Non-pigmented ciliary epithelial cell (primary cell): ENCODE measurements around the gene MICAL3.
"Not testable (repeated sequence)": the region's sequence is repeated elsewhere in the genome, so short reads cannot be mapped to it uniquely, and the experiment has no call there.

ENCODE experiments used
- DNase-seq: peaks from one replicate; pipeline ENCODE4 v3.0.0-alpha.2; 2010; ENCODE audit warnings: low read depth

The MICAL3 gene

DNA sequence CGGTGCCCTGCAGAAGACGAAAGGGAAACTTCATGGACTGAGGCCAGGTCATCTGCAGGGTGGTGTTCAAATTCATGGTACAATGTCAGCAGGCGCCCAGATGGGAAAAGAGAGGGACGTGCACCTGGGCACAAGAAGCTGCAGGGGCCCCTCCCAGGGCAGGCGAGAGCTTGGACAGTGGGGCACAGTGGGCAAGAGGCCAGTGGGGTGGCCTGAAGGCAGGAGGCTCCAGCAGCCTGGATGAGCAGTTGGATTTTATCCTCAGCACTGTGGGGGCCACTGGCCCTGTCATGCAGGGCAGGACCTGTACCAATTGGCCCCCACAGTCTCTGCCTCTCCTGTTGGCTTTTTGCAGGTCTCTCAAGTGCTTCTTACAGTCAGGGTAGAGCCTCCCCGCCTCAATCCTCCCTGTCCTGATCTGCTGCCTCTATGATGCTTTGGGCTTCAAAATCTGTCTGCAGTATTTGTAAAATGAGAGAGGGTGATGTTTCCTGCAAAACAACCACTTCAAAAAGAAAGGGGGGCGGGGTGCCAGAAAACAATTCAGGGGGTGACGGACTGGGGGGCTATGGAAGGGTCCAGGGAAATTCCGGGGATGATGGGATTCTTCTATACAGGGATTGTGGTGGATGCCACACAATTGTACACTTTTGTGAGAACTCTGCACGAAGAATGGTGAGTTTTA, 248.4 kb downstream of the MICAL3 start:
- DNase-seq, result no peak

DNA sequence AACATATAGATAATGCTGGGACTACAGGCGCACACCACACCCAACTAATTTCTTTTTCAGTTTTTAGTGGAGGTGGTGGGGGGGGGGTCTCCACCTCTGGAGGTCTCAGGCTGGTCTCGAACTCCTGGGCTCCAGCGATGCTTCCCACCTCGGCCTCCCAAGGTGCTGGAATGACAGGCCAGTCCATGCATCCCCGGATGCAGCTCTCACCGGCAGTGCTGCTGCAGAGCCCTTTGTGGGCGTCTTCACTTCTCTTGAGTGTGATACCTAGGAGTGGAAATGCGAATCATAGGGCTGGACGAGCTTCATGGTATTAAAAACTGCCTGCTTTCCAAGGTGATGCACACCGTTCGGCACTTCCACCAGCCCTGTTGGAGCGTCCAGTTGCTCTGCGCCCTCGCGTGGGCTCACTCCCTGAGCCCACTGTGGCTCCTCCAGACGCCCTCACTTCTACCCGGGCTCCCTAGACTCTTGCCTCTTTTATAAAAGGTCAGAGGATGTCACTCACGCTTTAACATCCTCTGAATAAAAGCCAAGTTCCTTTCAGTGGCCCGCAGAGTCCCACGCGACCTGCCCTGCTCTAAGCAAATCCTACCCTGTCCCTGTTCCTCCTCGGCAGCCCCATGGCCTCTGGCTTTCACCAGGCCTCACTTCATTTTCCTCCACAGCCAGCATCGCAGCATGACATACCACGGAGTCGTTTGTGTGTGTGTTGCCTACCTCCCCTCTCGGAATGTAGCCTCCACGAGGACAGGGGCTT, 249.3 kb downstream of the MICAL3 start:
- no peak for DNase-seq

DNA sequence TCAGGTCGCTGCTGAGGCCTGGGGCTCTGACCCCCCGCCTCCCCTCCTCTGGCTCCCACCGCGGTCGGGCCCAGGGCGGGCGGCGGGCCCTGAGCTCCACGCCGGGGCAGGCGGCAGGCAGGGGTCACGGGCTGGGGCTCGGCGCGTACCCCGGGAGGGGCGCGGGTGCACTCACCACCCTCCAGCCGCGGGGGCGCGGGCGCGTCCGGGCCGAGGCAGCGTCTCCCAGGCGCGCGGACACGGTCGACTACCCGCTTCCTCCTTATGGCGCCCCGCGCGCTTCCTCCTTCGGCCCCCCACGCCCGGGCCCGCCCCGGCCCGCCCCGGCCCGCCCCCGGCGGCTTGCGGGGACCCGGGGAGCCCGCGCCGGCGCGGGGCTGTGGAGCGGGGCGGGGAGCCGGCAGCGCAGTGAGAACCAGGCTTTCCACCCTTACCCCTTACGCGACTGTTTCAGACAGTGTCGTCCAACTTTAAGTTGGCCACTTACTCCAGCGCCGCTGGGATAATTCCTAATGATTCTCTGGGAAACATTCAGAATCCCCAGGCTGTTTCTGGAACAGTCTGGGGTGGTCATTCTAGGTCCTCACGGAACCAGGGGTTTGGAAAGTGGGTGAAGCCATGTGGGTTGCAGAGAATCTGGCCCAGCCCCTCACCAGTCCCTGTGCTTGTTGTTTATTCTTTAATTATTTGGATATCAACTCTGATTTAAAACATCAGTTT, 250.0 kb downstream of the MICAL3 start, which contains the start of gene BID:
BID (minus strand) TSS at position 264 of the 720 bp plus-strand sequence. CDS start 24,353 bp downstream, outside the sequence.
- DNase-seq, result no peak

DNA sequence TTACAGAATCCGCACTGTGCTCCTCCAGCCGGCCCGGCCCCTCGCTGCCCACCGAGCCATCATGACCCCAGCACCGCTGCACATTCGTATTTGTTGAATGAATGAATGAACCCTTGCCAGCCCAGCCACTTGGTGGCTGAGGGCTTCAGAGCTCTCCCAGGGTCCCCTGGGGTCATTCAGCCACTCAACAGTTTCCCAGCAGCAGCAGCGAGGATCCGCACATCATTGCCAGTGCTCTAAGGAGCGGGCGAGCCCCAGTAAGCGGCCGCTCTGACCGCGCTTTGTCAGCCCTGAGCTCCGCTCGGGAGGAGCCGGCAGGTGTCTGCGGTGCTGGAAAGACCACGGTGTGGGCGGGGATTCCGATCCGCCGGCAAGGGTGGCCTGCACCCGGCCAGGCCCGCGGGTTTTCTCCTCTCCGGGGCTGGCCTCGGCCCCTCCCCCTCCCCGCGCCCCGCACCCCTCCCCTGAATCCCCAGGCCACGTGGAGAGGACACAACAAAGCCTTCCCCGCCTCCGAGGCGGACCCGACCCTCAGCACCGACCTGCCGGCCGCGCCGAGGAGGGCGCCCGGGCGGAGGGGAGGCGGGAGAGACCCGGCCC, 250.7 kb downstream of the MICAL3 start:
- DNase-seq, result no peak

DNA sequence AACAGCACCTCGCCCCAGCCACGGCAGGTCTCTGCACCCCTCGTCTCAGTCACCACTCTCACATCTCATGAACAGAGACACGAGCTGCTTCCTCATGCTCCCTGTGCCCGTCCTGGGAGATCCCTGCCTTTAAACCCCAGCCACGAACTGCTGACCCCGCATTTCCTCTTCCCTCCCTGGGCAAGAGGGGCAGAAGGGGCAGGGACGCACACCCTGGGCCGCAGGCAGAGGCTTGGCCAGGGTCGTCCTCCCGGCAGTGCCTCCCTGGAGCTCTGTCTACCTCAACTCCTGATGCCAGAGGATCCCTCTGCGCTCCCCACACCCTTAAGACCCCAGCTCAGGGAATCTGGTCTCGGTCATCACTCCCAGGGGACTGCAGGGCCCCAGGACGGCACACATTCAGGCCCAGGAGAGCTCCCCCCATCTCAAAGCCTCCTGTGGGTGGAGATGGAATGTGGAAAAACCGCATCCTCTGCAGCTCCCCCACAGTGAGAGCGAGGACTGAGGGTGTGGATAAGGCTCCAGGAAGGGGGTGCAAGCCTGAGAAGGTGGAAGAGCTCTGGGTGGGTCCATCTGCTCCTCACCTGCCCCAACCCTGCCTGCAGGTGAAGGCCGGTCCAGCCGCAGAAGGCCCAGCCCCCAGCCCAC, 251.3 kb downstream of the MICAL3 start:
- DNase-seq, result no peak

DNA sequence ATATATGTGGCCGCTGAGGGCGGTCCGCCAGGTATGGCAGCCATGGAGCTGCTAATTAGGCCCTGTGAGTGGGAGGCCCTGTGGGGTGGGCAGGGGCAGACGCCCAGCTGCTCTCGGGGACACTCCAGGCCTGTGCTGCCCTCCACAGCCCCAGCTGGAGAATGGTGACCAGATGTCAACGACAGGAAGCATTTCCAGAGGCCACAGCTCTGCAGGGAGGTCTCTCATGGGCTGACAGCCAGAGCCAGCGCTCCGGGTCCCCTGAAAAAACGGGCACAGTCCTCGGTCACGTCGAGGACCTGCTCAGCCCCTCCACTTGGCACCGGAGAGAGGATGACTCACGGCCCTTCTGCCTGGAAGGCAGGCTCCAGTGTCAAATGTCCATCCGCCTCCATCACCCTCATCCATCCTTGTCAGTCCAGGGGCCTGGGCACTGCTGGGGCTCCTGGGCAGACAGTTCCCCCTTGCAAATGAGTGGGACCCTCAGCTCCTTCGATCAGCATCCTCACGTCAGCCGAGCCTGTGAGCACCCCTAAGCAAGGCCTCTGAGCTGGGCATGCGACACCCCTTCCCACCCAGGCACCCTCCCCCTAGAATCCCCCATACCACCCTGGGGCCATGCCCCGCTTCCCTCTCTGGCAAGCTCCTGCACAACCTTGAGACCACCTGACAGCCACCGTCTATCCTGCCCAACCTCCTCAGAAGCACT, 252.0 kb downstream of the MICAL3 start:
- DNase-seq, result no peak

DNA sequence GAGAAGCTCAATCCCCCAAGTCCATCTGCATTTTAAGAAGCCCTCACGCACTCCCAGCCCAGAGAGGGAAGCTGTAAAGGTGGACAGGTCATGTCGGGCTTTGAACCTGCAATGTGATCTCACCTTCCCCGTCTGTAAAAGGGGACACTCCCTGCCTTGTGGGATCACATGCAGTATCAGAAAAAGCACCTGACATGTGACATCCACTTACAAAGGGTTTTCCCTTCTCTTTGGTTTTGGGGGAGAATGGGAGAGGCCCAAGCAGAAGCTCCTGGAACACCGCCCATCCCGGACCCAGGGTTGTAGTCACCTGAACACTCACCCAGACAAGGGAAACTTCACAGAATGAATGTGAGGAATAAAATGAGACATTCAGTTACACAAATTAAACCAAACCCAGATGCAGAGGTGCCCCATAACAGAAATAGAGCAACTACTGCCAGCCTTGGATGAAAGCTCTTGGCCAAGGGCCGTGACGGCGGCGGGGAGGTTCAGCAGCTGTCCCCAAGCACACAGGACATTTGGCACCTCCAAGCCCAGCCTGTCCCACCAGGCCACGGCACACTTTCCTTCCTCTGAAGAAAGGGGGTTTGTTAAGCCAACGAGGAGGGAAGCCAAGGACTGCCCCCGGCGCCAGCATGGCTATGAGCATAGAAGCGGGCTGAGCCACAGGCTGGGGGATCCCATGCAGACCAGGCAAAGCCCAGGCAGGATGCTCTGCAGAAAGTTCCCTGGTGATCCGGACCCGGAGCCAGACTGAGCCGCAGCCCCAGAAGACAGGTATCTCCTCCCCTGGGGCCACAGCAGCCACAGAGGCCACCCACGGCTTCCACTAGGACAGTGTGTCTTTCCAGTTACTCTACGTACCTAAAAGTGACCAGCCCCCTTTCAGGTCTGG, 253.9 kb downstream of the MICAL3 start:
- DNase-seq, result no peak

DNA sequence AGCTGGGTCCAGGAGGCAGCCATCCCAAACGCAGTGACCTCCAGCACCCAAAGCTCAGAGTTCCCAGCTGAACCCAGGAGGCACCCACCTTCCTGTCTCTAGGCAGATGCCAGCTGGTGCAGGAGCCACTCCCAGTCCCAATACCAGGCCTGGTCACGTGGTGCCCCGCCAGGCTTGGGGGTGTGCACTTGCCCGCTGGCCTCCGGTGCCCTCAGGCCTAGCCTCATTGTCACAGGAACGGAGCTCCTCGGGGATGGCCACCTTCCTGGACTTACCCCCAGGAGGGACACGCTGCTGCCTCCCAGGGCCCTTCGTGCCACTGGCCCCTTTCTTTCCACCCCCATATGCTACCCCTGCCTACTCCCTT, 254.7 kb downstream of the MICAL3 start:
- DNase-seq, result no peak

DNA sequence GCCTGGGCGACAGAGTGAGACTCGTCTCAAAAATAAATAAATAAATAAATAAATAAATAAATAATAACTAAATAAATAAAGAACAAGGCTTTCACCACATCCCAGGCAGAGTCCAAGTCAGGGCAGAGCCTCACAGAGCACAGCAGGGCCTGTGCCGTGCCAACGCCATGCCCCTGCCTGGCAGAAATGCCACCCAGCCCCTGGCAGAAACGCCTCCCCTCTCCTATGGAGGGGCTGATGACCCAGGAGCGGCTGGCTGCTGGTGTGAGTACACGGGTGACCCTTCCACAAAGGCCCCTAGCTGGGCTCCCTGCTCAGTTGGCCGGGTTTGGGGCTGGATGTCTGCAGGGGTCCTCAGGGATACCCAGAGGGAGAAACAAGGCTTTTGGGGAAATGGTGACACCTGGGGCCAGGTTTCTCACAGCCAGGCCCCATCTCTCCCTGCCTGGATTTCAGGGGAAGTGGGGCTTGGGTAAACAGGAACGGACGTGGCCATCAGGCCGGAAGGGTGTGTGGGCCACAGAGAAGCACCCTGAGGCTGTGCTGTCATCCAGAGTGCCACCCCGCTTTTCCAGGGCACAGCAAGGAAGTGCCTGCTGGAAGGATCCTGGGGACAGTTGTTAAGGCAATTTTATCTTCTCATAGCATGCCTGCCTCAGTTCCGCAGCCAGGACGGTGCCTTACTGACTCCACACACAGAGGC, 255.2 kb downstream of the MICAL3 start:
- no peak for DNase-seq

DNA sequence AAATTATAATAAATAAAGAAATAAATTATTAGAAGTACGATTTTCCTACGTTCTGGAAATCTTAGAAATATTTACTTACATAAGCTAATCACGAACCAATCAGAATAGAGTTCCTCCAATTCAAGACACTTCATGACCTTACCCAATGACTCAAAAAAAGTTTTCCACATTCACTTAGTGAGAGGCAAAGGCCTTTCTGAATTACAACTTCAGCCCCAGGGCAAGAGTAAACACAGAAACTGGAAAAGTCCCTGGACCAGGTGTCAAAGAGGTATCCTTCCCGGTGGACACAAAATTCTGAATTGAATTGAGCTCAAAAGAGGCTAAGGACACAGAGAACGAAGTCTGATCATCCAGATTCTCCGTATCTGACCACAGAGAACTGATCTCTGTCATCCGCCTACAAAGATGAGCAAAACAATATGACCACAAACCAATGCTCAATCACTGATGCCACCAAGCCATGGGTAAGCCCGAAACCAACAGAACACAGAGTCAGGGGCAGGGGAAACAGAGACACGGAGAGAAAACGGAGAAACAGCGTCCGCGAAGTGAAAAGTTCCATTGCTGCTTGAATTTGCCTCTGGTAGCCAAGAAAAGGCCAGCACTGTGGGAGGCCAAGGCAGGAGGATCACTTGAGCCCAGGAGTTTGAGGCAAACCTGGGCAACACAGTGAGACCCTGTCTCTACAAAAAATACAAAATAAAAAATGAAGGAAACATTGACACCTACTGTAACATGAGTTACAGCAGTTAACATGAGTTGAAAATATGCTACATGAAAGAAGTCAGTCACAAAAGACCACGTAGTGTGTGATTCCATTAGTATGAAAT, 256.9 kb downstream of the MICAL3 start:
- DNase-seq, result no peak

DNA sequence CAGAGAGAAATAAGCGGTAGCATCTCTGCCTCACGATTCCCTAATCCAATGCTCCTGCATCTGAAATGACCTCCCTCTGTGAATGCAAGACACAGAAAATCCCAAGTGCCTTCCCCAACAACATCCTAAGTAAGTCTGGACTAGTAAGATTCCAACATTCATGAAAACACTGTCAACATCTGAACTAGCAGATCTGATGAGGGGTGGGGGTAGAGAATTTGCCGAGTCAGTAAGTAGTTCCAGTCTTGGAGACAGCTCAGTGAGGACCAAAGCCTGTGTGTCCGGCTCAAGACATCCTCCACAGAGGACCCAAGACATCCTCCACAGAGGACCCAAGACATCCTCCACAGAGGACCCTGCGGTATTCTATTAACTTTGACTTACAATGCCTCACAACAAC, 259.5 kb downstream of the MICAL3 start:
- not testable (repeated sequence) for DNase-seq

DNA sequence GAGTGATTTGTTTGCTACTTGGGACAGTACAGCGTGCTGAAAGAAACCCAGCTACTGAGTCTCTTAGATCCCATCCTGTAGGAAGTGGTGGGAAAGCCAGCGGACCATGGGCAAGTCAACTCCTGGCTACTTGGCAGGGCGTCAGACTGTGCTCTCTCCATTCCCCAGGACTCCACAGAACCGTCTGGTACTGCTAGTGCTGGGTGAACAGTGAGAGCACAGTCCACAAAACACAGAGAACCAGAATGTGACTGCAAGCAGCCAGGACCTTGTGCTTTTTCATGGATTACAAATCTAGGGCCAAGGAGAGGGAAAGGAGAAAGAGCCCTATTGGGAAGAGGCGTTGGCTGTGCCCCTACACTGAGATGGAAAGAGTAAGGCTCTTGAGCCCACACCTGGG, 260.3 kb downstream of the MICAL3 start:
- no peak for DNase-seq

DNA sequence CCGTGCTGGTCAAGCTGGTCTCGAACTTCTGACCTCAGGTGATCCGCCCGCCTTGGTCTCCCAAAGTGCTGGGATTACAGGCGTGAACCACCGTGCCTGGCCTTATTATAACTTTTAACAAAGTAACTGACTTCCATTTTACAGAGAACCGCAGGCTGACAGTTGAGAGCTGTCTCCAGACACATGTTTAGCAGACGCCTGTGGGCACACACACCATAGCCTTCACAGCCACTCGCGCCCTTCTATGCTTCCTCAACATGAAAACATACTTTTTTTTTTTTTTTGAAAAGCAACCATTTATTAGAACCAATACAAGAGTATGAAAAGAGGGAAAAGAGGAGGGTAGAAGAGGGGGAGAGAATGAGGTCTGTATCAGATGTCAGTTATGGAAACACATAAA, 260.9 kb downstream of the MICAL3 start:
- not testable (repeated sequence) for DNase-seq

DNA sequence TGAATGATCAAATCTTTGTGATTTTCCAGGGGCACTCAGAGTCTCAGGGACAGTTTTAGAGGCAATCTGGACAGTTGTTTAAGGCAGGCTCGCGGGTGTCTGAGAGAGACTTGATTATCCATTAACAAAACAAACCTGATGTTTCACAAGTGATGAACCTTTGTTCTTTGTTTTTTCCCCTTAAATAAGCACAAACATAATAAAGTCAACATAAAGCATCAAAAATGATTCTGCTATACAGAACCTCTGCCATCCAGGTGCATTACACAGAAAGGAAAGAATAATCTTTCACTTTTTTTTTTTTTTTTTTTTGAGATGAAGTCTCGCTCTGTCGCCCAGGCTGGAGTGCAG, 263.2 kb downstream of the MICAL3 start:
- DNase-seq, result no peak

DNA sequence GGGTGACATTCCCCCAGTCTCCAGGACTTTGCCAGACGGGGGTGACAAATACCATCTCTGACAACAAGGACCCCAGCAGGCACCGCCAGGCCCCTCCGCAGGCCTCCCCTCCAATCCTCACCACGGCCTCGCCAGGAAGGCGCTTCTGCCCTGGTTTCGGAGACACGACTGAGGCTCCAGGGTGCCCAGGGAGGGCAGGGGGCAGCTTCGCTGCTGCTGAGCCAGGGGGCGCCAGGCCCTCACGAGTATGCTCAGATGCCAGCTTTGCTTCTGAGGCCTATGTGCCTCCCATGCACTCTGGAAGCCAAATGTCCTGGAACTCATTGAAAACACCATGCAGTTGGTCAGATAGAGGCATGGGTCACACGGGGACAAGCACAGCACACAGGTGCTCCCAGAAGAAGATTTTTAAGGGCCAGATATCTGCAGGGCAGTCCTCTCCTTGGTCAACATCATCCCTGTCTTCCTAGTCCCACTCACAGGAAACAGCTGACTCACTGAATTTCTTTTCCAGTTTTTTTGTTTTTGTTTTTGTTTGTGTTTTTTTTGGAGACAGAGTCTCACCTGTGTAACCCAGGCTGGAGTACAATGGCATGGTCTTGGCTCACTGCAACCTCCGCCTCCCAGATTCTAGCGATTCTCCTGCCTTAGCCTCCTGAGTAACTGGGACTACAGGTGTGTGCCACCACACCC, 270.0 kb downstream of the MICAL3 start:
- no peak for DNase-seq

DNA sequence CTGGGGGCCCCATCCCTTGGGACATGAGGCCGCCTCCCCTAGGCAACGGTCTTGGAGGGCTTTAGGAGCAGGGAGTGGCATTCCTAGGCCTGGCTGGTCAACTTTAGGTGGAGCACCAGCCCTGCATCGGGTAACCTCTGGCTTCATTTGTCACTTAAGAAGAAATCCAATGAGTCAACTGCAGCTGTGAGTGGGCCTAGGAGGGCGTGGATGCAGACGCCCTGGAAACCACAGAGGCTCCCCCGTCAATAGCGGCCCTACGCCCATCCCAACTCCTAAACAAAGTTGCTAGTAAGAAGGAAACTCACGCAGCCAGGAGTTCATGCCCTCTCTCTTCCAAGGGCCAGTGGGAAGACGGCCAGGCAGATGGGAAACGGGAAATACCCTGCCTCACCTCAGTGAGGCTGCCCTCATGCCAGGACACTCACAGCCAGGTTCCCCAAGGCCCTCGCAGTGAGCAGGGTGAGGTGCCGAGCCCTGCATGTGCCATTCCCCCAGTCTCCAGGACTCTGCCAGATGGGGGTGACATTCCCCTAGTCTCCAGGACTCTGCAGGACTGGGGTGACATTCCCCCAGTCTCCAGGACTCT, 270.9 kb downstream of the MICAL3 start:
- DNase-seq, result no peak

DNA sequence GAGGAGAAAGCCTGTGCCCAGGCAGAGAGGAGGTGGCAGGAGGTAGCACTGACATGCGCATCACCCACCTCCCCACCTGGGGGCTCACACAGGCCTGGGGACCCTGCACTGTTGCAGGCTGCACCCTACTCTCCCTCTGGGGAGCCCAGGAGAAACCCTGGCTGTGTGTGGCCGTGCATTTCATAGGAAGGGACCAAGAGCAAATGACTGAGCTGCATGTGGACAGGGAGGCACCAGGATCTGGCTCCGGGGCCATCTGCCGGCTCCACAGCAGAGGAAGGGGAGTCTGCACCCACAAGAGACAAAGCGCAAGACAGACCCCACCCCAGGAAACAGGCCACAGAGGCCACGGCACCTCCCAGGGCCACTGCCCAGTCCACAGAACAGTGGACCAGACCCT, 272.8 kb downstream of the MICAL3 start:
- no peak for DNase-seq
